Esophagus muscularis mucosa (tissue), 4 donors: ENCODE data around the gene MARCO. TPM values are rescaled to one million over a fixed set of nuclear protein-coding genes. Genes with fewer than 3 reads are reported as not detected.
"Not testable (repeated sequence)": the region's sequence is repeated elsewhere in the genome, so short reads cannot be mapped to it uniquely, and the experiment has no call there.

Experiments used
- DNase-seq: peaks from one replicate; pipeline ENCODE4 v3.0.0-alpha.2; 2017; ENCODE audit errors: extremely low spot score
- H3K27ac ChIP-seq, 4 donors: fragments of 200-600 bp; sonication (generic); replicated peaks in 1 of 4; 1 replicate in 3 of 4; 2 replicates in 1 of 4; pipeline ENCODE4 v1.5.1; 2016 to 2019; ENCODE audit warnings: mild to moderate bottlenecking in 1 of 4
- H3K27me3 ChIP-seq, 4 donors: fragments of 200-600 bp; sonication (generic); one replicate each; pipeline versions ENCODE4 v1.5.1 to v1.6.0; 2016 to 2019
- H3K36me3 ChIP-seq, 4 donors: fragments of 200-600 bp; sonication (generic); one replicate each; pipeline ENCODE4 v1.5.1; 2016 to 2019
- H3K4me1 ChIP-seq, 4 donors: fragments of 200-600 bp; sonication (generic); one replicate each; pipeline ENCODE4 v1.5.1; 2016 to 2019
- H3K4me3 ChIP-seq, 4 donors: fragments of 200-600 bp; sonication (generic); 1 replicate in 2 of 4; 2 replicates in 2 of 4; pipeline ENCODE4 v1.5.1; 2016 to 2019; ENCODE audit warnings: mild to moderate bottlenecking in 4 of 4, moderate library complexity in 1 of 4
- H3K9me3 ChIP-seq, 4 donors: fragments of 200-600 bp; sonication (generic); 1 replicate in 3 of 4; 2 replicates in 1 of 4; pipeline ENCODE4 v1.5.1; 2016 to 2019
- CTCF ChIP-seq, 3 experiments: fragments of 200-600 bp in 2 of 3; fragments of 450-650 bp in 1 of 3; sonication (generic) in 2 of 3; IDR thresholded peaks; one replicate each; pipeline ENCODE4 v1.5.1; 2017 to 2019; ENCODE audit warnings: antibody characterized with exemption in 3 of 3, mild to moderate bottlenecking in 2 of 3, moderate library complexity in 1 of 3
- EP300 ChIP-seq: sonication (generic); formaldehyde crosslinking; IDR thresholded peaks from one replicate; pipeline ENCODE4 v1.6.1; 2017; ENCODE audit warnings: antibody characterized with exemption
- POLR2A ChIP-seq: fragments of 450-650 bp; IDR thresholded peaks from one replicate; pipeline ENCODE4 v1.6.1; 2017; ENCODE audit warnings: antibody characterized with exemption, moderate library complexity, mild to moderate bottlenecking, low read depth
- POLR2AphosphoS5 ChIP-seq, 2 donors: sonication (generic); formaldehyde crosslinking; IDR thresholded peaks; one replicate each; pipeline ENCODE4 v1.6.1; 2017; ENCODE audit warnings: antibody characterized with exemption in 2 of 2
- WGBS: methylation state at CpG from one replicate; pipeline ENCODE4 v1.1.5; 2018; 5-methylcytosine and 5-hydroxymethylcytosine counted together
- intact Hi-C: fragments of 100-400 bp; cut with DNase I; formaldehyde crosslinking; loops from one replicate; pipeline ENCODE4 v1.15.1; 2023
- total RNA-seq, 4 donors: library from RNA; depleted of rRNA; stranded (reverse); fragments of >200 nt; gene quantifications; one replicate each; pipeline versions ENCODE4 v1.1.0 to v1.2.1, GENCODE V29; 2016

MARCO gene
- total RNA-seq, 4 donors from 2014 or later: 7.3 to 19.8 (median 12.9) TPM

DNA sequence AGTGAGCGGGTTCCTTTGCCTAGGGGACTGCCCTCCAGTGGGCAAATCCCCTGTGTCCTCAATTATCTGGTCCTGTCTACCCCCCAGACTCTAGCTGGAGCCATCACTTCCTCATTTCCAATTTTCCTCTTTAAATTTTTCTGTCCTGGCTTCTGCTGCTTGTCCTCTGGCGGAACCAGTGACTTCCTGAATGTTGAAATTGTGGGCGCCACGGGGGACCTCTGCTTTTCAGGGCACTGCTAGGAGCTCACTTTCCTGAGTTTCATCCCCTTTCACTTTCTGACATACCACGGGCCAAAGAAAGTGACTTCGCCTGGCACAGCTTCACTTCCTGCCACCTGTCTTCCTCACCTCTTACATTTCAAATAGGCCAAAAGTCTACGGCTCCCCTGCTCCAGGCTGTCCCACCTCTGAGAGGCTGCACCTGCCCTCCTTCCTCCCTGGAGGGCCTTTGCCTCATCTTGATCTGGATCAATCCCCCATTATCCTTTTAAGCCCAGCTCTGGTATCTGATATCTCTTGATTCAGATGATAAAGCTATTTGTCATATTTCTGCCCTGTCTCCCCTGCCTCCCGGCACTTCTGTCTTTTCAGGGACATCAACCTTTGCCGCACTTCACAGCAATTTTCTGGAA is 1.4 kb upstream of the MARCO start:
- DNase-seq: no peak
- TF ChIP-seq POLR2AphosphoS5 (IDR thresholded peaks at IDR 0.05): no peak
- TF ChIP-seq CTCF (IDR thresholded peaks at IDR 0.05): no peak
- no peak for TF ChIP-seq EP300
- no peak for TF ChIP-seq POLR2A

DNA sequence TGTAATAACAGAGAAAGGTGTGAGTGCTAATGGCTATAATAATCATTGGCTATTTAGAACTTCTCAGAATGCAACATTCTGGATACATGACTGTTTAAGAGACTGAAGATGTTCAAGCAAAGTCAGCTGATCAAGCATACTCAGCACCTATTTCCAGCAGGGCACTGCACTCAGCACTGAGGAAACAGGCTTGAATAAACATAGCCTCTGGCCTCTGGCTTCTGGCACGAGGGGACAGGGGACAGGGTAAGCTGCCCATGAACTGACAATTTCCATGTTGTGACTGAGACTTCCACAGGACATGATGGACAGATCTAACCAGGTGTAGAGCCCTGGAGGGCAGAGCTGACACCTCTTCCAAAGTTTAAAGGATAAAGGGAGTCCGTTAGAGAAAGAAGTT is 1.3 kb downstream of the MARCO start:
- Histone ChIP-seq H3K4me1 (no peaks in the 10 kb centered on the region), H3K4me3 (no peak overlapping the region), H3K27ac (no peak overlapping the region), H3K36me3 (no peaks in the 10 kb centered on the region), H3K27me3 (peaks cover 0 to 9% (median 0%) of the 10 kb centered on the region in 4 donors), H3K9me3 (no peaks in the 10 kb centered on the region)
- no peak for DNase-seq
- 14% methylated on average over 2 of the region's 2 CpGs for WGBS
- TF ChIP-seq POLR2AphosphoS5 (IDR thresholded peaks at IDR 0.05): no peak
- TF ChIP-seq CTCF (IDR thresholded peaks at IDR 0.05): no peak
- TF ChIP-seq POLR2A: no peak
- TF ChIP-seq EP300: no peak
- intact Hi-C loops: no loop called here

More for the DNA sequence above, 1.4 kb upstream of the MARCO start:
- 59% methylated on average over 9 of the region's 9 CpGs for WGBS
- Histone ChIP-seq H3K27ac (no peak overlapping the region), H3K4me1 (no peaks in the 10 kb centered on the region), H3K27me3 (peaks cover 0 to 9% (median 0%) of the 10 kb centered on the region in 4 donors), H3K36me3 (no peaks in the 10 kb centered on the region), H3K9me3 (no peaks in the 10 kb centered on the region), H3K4me3 (no peak overlapping the region)
- intact Hi-C loops: no loop called here

GRCh38 chr2:118945881-118946280 is 3.9 kb downstream of the MARCO start:
- Histone ChIP-seq H3K27ac (no peak overlapping the region), H3K4me3 (no peak overlapping the region), H3K27me3 (no peaks in the 10 kb centered on the region), H3K4me1 (no peaks in the 10 kb centered on the region), H3K36me3 (no peaks in the 10 kb centered on the region), H3K9me3 (no peaks in the 10 kb centered on the region)
- TF ChIP-seq POLR2A (no peak), POLR2AphosphoS5 (IDR thresholded peaks at IDR 0.05) (no peak), EP300 (no peak), CTCF (IDR thresholded peaks at IDR 0.05) (no peak)
- no peak for DNase-seq
- intact Hi-C loops: no loop called here
- WGBS: 56% methylated on average over 3 of the region's 3 CpGs

- H3K36me3 ChIP-seq, H3K4me1 ChIP-seq, DNase-seq, H3K27ac ChIP-seq, H3K4me3 ChIP-seq, intact Hi-C loops, H3K9me3 ChIP-seq, H3K27me3 ChIP-seq: not testable (repeated sequence)
- WGBS: 57% methylated on average over 3 of the region's 3 CpGs
These were observed 6.3 kb downstream of the MARCO start for GRCh38 chr2:118948266-118948665.

GRCh38 chr2:118954297-118955060 is 12.5 kb downstream of the MARCO start:
- H3K27me3 ChIP-seq: no peaks in the 10 kb centered on the region

More at GRCh38 chr2:118954297-118955060, 12.5 kb downstream of the MARCO start:
- intact Hi-C loops: no loop called here
- Histone ChIP-seq H3K9me3 (peaks cover 0 to 7% (median 3%) of the 10 kb centered on the region in 4 donors), H3K4me3 (no peak overlapping the region), H3K36me3 (no peaks in the 10 kb centered on the region), H3K27ac (no peak overlapping the region), H3K4me1 (no peaks in the 10 kb centered on the region)
- 70% methylated on average over 8 of the region's 8 CpGs for WGBS
- no peak for TF ChIP-seq POLR2A
- TF ChIP-seq CTCF (IDR thresholded peaks at IDR 0.05): no peak
- no peak for TF ChIP-seq POLR2AphosphoS5 (IDR thresholded peaks at IDR 0.05)
- no peak for TF ChIP-seq EP300
- DNase-seq: no peak
